ENCODE measurements around the gene POTEM.
"Not testable (repeated sequence)": the region's sequence is repeated elsewhere in the genome, so short reads cannot be mapped to it uniquely, and the experiment has no call there.

DNA sequence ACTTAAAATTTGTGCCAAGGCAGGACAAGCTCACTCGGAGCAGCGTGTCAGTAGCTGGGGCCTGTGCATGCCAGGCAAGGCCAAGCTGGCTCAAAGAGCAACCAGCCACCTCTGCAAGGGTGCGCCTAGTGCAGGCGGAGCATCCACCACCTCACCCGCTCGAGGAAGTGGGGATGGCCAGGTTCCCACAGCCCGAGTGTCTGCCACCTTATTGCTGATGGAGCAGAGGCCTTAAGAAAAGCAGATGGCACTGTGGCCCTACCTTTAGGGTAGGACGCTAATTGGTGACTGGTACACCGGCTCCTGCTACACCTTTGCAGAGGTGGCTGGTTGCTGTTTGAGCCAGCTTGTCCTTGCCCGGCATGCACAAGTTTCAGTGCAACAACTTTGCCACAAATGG lies 43.8 kb downstream of the POTEM start:
- TF ChIP-seq, protein P1, sequence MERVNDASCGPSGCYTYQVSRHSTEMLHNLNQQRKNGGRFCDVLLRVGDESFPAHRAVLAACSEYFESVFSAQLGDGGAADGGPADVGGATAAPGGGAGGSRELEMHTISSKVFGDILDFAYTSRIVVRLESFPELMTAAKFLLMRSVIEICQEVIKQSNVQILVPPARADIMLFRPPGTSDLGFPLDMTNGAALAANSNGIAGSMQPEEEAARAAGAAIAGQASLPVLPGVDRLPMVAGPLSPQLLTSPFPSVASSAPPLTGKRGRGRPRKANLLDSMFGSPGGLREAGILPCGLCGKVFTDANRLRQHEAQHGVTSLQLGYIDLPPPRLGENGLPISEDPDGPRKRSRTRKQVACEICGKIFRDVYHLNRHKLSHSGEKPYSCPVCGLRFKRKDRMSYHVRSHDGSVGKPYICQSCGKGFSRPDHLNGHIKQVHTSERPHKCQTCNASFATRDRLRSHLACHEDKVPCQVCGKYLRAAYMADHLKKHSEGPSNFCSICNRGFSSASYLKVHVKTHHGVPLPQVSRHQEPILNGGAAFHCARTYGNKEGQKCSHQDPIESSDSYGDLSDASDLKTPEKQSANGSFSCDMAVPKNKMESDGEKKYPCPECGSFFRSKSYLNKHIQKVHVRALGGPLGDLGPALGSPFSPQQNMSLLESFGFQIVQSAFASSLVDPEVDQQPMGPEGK (CRISPR knock-in tag; IDR thresholded peaks at IDR 0.05; ENCODE audit: borderline replicate concordance): not testable (repeated sequence)
- TF ChIP-seq ZFP30 (CRISPR knock-in tag; IDR thresholded peaks at IDR 0.05); ARNTL (CRISPR knock-in tag; IDR thresholded peaks at IDR 0.05; ENCODE audit: borderline replicate concordance, low read depth); RARB (CRISPR knock-in tag; IDR thresholded peaks at IDR 0.05); ISL1 (CRISPR knock-in tag; IDR thresholded peaks at IDR 0.05); OSR1 (CRISPR knock-in tag; IDR thresholded peaks at IDR 0.05); ESRRG (CRISPR knock-in tag; IDR thresholded peaks at IDR 0.05); SNAI2 (CRISPR knock-in tag; IDR thresholded peaks at IDR 0.05); ZFP3 (CRISPR knock-in tag; IDR thresholded peaks at IDR 0.05); ZNF565 (CRISPR knock-in tag; conservative IDR thresholded peaks at IDR 0.05; ENCODE audit: low read depth); ZNF8 (CRISPR knock-in tag; IDR thresholded peaks at IDR 0.05); TCF4 (CRISPR knock-in tag; IDR thresholded peaks at IDR 0.05; ENCODE audit: borderline replicate concordance): not testable (repeated sequence)
- TF ChIP-seq, protein P2, sequence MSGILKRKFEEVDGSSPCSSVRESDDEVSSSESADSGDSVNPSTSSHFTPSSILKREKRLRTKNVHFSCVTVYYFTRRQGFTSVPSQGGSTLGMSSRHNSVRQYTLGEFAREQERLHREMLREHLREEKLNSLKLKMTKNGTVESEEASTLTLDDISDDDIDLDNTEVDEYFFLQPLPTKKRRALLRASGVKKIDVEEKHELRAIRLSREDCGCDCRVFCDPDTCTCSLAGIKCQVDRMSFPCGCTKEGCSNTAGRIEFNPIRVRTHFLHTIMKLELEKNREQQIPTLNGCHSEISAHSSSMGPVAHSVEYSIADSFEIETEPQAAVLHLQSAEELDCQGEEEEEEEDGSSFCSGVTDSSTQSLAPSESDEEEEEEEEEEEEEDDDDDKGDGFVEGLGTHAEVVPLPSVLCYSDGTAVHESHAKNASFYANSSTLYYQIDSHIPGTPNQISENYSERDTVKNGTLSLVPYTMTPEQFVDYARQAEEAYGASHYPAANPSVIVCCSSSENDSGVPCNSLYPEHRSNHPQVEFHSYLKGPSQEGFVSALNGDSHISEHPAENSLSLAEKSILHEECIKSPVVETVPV (CRISPR knock-in tag; IDR thresholded peaks at IDR 0.05): not testable (repeated sequence)
- TF ChIP-seq, protein P3, sequence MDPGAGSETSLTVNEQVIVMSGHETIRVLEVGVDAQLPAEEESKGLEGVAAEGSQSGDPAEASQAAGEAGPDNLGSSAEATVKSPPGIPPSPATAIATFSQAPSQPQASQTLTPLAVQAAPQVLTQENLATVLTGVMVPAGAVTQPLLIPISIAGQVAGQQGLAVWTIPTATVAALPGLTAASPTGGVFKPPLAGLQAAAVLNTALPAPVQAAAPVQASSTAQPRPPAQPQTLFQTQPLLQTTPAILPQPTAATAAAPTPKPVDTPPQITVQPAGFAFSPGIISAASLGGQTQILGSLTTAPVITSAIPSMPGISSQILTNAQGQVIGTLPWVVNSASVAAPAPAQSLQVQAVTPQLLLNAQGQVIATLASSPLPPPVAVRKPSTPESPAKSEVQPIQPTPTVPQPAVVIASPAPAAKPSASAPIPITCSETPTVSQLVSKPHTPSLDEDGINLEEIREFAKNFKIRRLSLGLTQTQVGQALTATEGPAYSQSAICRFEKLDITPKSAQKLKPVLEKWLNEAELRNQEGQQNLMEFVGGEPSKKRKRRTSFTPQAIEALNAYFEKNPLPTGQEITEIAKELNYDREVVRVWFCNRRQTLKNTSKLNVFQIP (CRISPR knock-in tag; IDR thresholded peaks at IDR 0.05; ENCODE audit: borderline replicate concordance, low read depth): not testable (repeated sequence)

All from SK-N-SH treated with all-trans-retinoic acid at 6 μM for 48 hours (cell line).